Esophagus muscularis mucosa (tissue), 4 donors: Measurements from ENCODE around the gene RARG.

Experiments
- CTCF ChIP-seq, 3 experiments: fragments of 200-600 bp in 2 of 3; fragments of 450-650 bp in 1 of 3; sonication (generic) in 2 of 3; IDR thresholded peaks; one replicate each; pipeline ENCODE4 v1.5.1; 2017 to 2019; ENCODE audit warnings: antibody characterized with exemption in 3 of 3, mild to moderate bottlenecking in 2 of 3, moderate library complexity in 1 of 3
- EP300 ChIP-seq: sonication (generic); formaldehyde crosslinking; IDR thresholded peaks from one replicate; pipeline ENCODE4 v1.6.1; 2017; ENCODE audit warnings: antibody characterized with exemption
- POLR2A ChIP-seq: fragments of 450-650 bp; IDR thresholded peaks from one replicate; pipeline ENCODE4 v1.6.1; 2017; ENCODE audit warnings: antibody characterized with exemption, moderate library complexity, mild to moderate bottlenecking, low read depth
- POLR2AphosphoS5 ChIP-seq, 2 donors: sonication (generic); formaldehyde crosslinking; IDR thresholded peaks; one replicate each; pipeline ENCODE4 v1.6.1; 2017; ENCODE audit warnings: antibody characterized with exemption in 2 of 2

GRCh38 chr12:53180931-53181645 is 50.9 kb downstream of the RARG start:
- TF ChIP-seq CTCF (IDR thresholded peaks at IDR 0.05) (no peak), POLR2A (no peak), EP300 (no peak), POLR2AphosphoS5 (IDR thresholded peaks at IDR 0.05) (no peak)
